ENCODE results near the gene SENP1. TPM values are rescaled to one million over a fixed set of nuclear protein-coding genes. Genes with fewer than 3 reads are reported as not detected.

SENP1 gene
- total and polyA plus RNA-seq, 2 donors (not counting 3 experiments of a cell fraction or from before 2014, with no cell fraction given), result 9.9 to 20.5 TPM

DNA sequence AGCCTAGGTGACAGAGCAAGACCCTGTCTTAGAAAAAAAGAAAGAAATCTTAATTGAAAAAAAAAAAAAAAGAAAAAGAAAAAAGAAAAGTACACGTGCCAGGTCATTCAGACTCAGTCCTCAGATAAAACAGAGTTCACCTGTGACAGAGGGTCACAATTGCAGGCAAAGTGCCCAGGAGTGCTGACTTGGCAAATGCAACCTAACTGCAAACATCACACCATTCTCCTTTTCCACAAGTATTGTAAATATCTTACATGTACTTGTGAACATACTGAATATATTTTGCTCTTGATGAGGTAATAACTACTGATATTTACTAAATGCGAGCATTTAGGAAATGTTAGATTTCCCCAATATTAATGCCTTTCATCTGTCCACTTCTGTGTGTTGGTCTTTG is 92.6 kb downstream of the SENP1 start:
- Histone ChIP-seq H3K4me3 (replicated peaks in 1 of 3; ENCODE audit: insufficient read depth in 1 of 3, low read depth in 1 of 3, low read length in 3 of 3) (no peak overlapping the region), H3K4me1 (ENCODE audit: control insufficient read depth, extremely low read depth, insufficient read depth, low read length) (no peaks in the 10 kb centered on the region), H2AFZ (ENCODE audit: low read depth, low read length) (no peak overlapping the region), H3K79me2 (ENCODE audit: control insufficient read depth, insufficient read depth, low read length) (no peaks in the 10 kb centered on the region), H3K36me3 (ENCODE audit: control insufficient read depth in 2 of 2, extremely low read depth in 1 of 2, insufficient read depth in 2 of 2, low read length in 2 of 2) (no peaks in the 10 kb centered on the region), H3K27me3 (ENCODE audit: control insufficient read depth in 2 of 2, insufficient read depth in 2 of 2, low read length in 2 of 2) (peaks cover 37 to 39% of the 10 kb centered on the region in 2 experiments), H3K27ac (ENCODE audit: insufficient read depth, low read depth, low read length) (no peak overlapping the region), H3K9me3 (replicated peaks; ENCODE audit: control insufficient read depth, insufficient read depth, low read length) (no peaks in the 10 kb centered on the region), H3K4me2 (ENCODE audit: insufficient read depth, low read length) (no peak overlapping the region), H3K9ac (replicated peaks; ENCODE audit: extremely low read depth, insufficient read depth, low read length) (no peak overlapping the region), H4K20me1 (replicated peaks; ENCODE audit: control insufficient read depth, extremely low read depth, insufficient read depth, low read length) (no peaks in the 10 kb centered on the region), H3K9me1 (replicated peaks; ENCODE audit: control insufficient read depth, extremely low read depth, insufficient read depth, low read length) (no peaks in the 10 kb centered on the region)
- ChIA-PET POLR2A (no interaction called here), CTCF (no interaction called here)
- TF ChIP-seq EZH2 (IDR thresholded peaks at IDR 0.05; ENCODE audit: borderline replicate concordance, low read depth, low read length, severe bottlenecking) (no peak), GATA2 (IDR thresholded peaks at IDR 0.05; ENCODE audit: insufficient read depth, insufficient read length, low read depth, low read length) (no peak), POLR2A (IDR thresholded peaks at IDR 0.05; ENCODE audit: low read depth, low read length) (no peak), POLR2AphosphoS5 (IDR thresholded peaks at IDR 0.05; ENCODE audit: insufficient read depth, low read depth, low read length) (no peak), FOS (IDR thresholded peaks at IDR 0.05; ENCODE audit: borderline replicate concordance, insufficient read depth, low read length) (no peak), MYC (IDR thresholded peaks at IDR 0.05; ENCODE audit: low read depth, low read length) (no peak), JUN (IDR thresholded peaks at IDR 0.05; ENCODE audit: borderline replicate concordance, insufficient read depth, insufficient read length, low read depth) (no peak)
- TF ChIP-seq, protein P1, sequence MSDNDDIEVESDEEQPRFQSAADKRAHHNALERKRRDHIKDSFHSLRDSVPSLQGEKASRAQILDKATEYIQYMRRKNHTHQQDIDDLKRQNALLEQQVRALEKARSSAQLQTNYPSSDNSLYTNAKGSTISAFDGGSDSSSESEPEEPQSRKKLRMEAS (IDR thresholded peaks at IDR 0.05; ENCODE audit: insufficient read depth, insufficient read length), result no peak
- BruUV-seq (replicated peaks), result no TSS peak
- FAIRE-seq (no peak), DNase-seq (ENCODE audit: low read depth, low spot score) (no peak)
- dilution Hi-C loops (cut with MboI; ENCODE audit: extremely low pct_ligation_motif_present, low sequenced_read_pairs) (no loop called here), intact Hi-C loops (cut with micrococcal nuclease) (no loop called here)

DNA sequence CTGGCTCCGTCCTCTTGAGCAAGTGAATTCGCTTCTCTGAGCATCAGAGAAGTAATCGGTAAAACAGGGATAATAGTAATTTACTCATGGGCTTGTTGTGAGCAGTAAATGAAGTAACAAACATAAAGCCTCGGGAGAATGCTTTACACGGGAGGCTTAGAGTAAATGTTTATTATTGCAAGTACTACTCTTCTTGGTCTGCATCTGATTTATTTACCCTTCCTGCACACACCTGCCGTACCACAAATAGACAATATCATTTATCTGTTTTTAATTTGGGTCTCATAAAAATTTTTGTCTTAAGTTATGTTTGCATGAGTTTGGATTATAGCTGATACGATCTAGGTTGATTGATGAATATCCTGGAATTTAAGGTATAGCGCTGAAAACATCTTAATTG is 93.8 kb downstream of the SENP1 start:
- Histone ChIP-seq H3K9me3 (replicated peaks; ENCODE audit: control insufficient read depth, insufficient read depth, low read length) (no peaks in the 10 kb centered on the region), H3K4me2 (ENCODE audit: insufficient read depth, low read length) (no peak overlapping the region), H3K36me3 (ENCODE audit: control insufficient read depth in 2 of 2, extremely low read depth in 1 of 2, insufficient read depth in 2 of 2, low read length in 2 of 2) (no peaks in the 10 kb centered on the region), H3K4me3 (replicated peaks in 1 of 3; ENCODE audit: insufficient read depth in 1 of 3, low read depth in 1 of 3, low read length in 3 of 3) (no peak overlapping the region), H3K27ac (ENCODE audit: insufficient read depth, low read depth, low read length) (no peak overlapping the region), H3K9ac (replicated peaks; ENCODE audit: extremely low read depth, insufficient read depth, low read length) (no peak overlapping the region), H3K4me1 (ENCODE audit: control insufficient read depth, extremely low read depth, insufficient read depth, low read length) (no peaks in the 10 kb centered on the region), H3K79me2 (ENCODE audit: control insufficient read depth, insufficient read depth, low read length) (no peaks in the 10 kb centered on the region), H3K27me3 (ENCODE audit: control insufficient read depth in 2 of 2, insufficient read depth in 2 of 2, low read length in 2 of 2) (peaks cover 37 to 40% of the 10 kb centered on the region in 2 experiments), H2AFZ (ENCODE audit: low read depth, low read length) (no peak overlapping the region), H4K20me1 (replicated peaks; ENCODE audit: control insufficient read depth, extremely low read depth, insufficient read depth, low read length) (no peaks in the 10 kb centered on the region), H3K9me1 (replicated peaks; ENCODE audit: control insufficient read depth, extremely low read depth, insufficient read depth, low read length) (no peaks in the 10 kb centered on the region)
- ChIA-PET POLR2A (interaction anchor here (0.7 kb wide), 1 partner anchor 10 kb away, joined by 3 read pairs; no protein-coding TSS in a partner anchor), CTCF (interaction anchor here (1.3 kb wide), 1 partner anchor 63 kb away, joined by 4 read pairs; no protein-coding TSS in a partner anchor)
- dilution Hi-C loops (cut with MboI; ENCODE audit: extremely low pct_ligation_motif_present, low sequenced_read_pairs), result no loop called here
- FAIRE-seq (no peak), DNase-seq (ENCODE audit: low read depth, low spot score) (no peak)
- intact Hi-C loops (cut with micrococcal nuclease), result no loop called here
- no peak for TF ChIP-seq POLR2A (IDR thresholded peaks at IDR 0.05; ENCODE audit: low read depth, low read length)
- TF ChIP-seq MYC (IDR thresholded peaks at IDR 0.05; ENCODE audit: low read depth, low read length), result no peak
- TF ChIP-seq EZH2 (IDR thresholded peaks at IDR 0.05; ENCODE audit: borderline replicate concordance, low read depth, low read length, severe bottlenecking), result no peak
- no peak for TF ChIP-seq JUN (IDR thresholded peaks at IDR 0.05; ENCODE audit: borderline replicate concordance, insufficient read depth, insufficient read length, low read depth)
- TF ChIP-seq, protein P1 (IDR thresholded peaks at IDR 0.05; ENCODE audit: insufficient read depth, insufficient read length), result no peak
- TF ChIP-seq, protein P2, sequence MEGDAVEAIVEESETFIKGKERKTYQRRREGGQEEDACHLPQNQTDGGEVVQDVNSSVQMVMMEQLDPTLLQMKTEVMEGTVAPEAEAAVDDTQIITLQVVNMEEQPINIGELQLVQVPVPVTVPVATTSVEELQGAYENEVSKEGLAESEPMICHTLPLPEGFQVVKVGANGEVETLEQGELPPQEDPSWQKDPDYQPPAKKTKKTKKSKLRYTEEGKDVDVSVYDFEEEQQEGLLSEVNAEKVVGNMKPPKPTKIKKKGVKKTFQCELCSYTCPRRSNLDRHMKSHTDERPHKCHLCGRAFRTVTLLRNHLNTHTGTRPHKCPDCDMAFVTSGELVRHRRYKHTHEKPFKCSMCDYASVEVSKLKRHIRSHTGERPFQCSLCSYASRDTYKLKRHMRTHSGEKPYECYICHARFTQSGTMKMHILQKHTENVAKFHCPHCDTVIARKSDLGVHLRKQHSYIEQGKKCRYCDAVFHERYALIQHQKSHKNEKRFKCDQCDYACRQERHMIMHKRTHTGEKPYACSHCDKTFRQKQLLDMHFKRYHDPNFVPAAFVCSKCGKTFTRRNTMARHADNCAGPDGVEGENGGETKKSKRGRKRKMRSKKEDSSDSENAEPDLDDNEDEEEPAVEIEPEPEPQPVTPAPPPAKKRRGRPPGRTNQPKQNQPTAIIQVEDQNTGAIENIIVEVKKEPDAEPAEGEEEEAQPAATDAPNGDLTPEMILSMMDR (IDR thresholded peaks at IDR 0.05; ENCODE audit: extremely low read depth in 1 of 2, insufficient read depth in 1 of 2, low read depth in 1 of 2, low read length in 2 of 2), result no peak
- TF ChIP-seq GATA2 (IDR thresholded peaks at IDR 0.05; ENCODE audit: insufficient read depth, insufficient read length, low read depth, low read length), result no peak
- no peak for TF ChIP-seq FOS (IDR thresholded peaks at IDR 0.05; ENCODE audit: borderline replicate concordance, insufficient read depth, low read length)
- no peak for TF ChIP-seq POLR2AphosphoS5 (IDR thresholded peaks at IDR 0.05; ENCODE audit: insufficient read depth, low read depth, low read length)
- no TSS peak for BruUV-seq (replicated peaks)
